GM19468 (cell line): ENCODE measurements around the gene EIF4ENIF1.
"Not testable (repeated sequence)": the region's sequence is repeated elsewhere in the genome, so short reads cannot be mapped to it uniquely, and the experiment has no call there.

Experiments
- ATAC-seq: cut with Tn5 transposase; IDR thresholded peaks from one replicate; pipeline ENCODE4 v1.9.1; 2021; ENCODE audit warnings: mild to moderate bottlenecking, moderate library complexity, moderate number of reproducible peaks; ENCODE audit not compliant: unreplicated experiment; ENCODE audit errors: extremely low read depth

The EIF4ENIF1 gene

GRCh38 chr22:31447337-31447736 lies 42.3 kb downstream of the EIF4ENIF1 start:
- no peak for ATAC-seq

- no peak for ATAC-seq
Observed at GRCh38 chr22:31446767-31447166, 42.9 kb downstream of the EIF4ENIF1 start.

- ATAC-seq: no peak
Observed at GRCh38 chr22:31446208-31446607, 43.4 kb downstream of the EIF4ENIF1 start.

- no peak for ATAC-seq
Observed at GRCh38 chr22:31445642-31446041, 44.0 kb downstream of the EIF4ENIF1 start.

- ATAC-seq: no peak
Observed at GRCh38 chr22:31443516-31443915, 46.1 kb downstream of the EIF4ENIF1 start.

GRCh38 chr22:31442768-31443489 lies 46.7 kb downstream of the EIF4ENIF1 start:
- ATAC-seq: no peak

- no peak for ATAC-seq
Observed at GRCh38 chr22:31441652-31442051, 48.0 kb downstream of the EIF4ENIF1 start.

GRCh38 chr22:31440681-31441080 lies 49.0 kb downstream of the EIF4ENIF1 start:
- no peak for ATAC-seq

- no peak for ATAC-seq
Observed at GRCh38 chr22:31439808-31440207, 49.8 kb downstream of the EIF4ENIF1 start.

GRCh38 chr22:31436132-31436531 lies 53.5 kb downstream of the EIF4ENIF1 start:
- no peak for ATAC-seq

GRCh38 chr22:31431950-31432349 lies 57.7 kb downstream of the EIF4ENIF1 start:
- ATAC-seq: no peak

- no peak for ATAC-seq
Observed at GRCh38 chr22:31425331-31426050, 64.2 kb downstream of the EIF4ENIF1 start.

- ATAC-seq: not testable (repeated sequence)
Observed at GRCh38 chr22:31402350-31402749, 87.3 kb downstream of the EIF4ENIF1 start.

GRCh38 chr22:31400023-31400397 lies 89.6 kb downstream of the EIF4ENIF1 start:
- ATAC-seq: no peak

- ATAC-seq: peak; percentile 73
Observed at GRCh38 chr22:31399211-31400022, 90.2 kb downstream of the EIF4ENIF1 start, which contains the start of gene DRG1. Gene DRG1 (plus strand): TSS chr22:31399604. CDS start chr22:31399684, 80 bp downstream.

- no peak for ATAC-seq
Observed at GRCh38 chr22:31398231-31398630, 91.4 kb downstream of the EIF4ENIF1 start.

GRCh38 chr22:31394326-31394725 lies 95.3 kb downstream of the EIF4ENIF1 start:
- no peak for ATAC-seq

GRCh38 chr22:31393893-31394292 lies 95.7 kb downstream of the EIF4ENIF1 start:
- ATAC-seq: no peak
